NCI-H128 (cell line): ENCODE measurements around the gene ZNF776.
"Not testable (repeated sequence)": the region's sequence is repeated elsewhere in the genome, so short reads cannot be mapped to it uniquely, and the experiment has no call there.

ENCODE experiments used
- DNase-seq: peaks from one replicate; lab custom pipeline; 2025; ENCODE audit not compliant: unreplicated experiment; lab: John Stamatoyannopoulos, UW

The ZNF776 gene

GRCh38 chr19:57776764-57777296, 30.2 kb downstream of the ZNF776 start:
- no peak for DNase-seq

GRCh38 chr19:57778336-57778735, 31.7 kb downstream of the ZNF776 start:
- DNase-seq: no peak

DNA sequence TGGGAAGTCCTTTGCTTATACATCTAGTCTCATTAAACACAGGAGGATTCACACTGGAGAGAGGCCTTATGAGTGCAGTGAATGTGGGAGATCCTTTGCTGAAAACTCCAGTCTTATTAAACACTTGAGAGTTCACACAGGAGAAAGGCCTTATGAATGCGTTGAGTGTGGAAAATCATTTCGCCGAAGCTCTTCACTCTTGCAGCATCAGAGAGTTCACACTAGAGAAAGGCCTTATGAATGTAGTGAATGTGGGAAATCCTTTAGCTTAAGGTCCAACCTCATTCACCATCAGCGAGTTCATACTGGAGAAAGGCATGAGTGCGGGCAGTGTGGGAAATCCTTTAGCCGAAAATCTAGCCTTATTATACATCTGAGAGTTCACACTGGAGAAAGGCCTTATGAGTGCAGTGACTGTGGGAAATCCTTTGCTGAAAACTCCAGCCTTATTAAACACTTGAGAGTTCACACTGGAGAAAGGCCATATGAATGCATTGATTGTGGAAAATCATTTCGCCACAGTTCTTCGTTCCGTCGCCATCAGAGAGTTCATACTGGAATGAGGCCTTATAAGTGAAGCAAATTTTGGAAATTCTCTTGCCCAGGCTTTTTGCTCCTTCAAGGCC, 32.7 kb downstream of the ZNF776 start:
- DNase-seq: no peak

DNA sequence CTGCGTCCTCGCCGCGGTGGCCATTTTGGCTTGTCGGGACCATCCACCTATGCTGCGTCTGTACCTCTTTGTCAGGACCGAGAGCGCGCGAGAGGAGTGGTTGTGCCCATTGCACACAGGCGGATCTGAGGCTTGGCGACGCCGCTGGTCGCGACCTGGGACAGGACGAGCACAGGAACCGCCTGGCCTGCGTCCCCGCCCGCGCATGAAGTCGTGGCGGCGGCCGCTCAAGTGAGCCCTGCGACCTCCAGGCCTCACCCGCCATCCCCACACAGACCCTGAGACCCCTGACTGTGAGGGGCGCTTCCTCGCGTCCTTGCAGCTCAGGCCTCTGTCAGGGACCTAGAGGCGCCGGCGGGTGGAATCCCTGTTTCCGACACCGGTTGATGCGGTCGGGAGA, 39.7 kb downstream of the ZNF776 start:
- DNase-seq: no peak

DNA sequence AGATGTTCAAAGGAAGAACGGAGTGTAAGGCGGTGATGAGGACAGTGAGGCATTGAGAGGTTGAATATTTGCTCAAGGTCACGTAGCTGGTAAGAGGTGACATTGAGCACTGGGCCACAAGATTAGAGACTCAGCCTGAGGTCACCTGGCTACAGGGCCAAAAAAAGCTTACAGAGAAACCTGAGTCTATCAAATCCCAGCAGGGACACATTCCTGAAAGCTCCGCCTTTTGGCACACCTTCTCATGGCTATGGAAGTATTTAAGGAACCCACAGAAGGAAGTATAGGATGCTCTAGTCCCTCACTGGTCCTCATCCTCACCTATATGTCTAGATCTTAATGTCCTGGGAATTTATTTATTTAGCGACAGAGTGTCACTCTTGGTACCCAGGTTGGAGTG, 40.3 kb downstream of the ZNF776 start:
- no peak for DNase-seq

DNA sequence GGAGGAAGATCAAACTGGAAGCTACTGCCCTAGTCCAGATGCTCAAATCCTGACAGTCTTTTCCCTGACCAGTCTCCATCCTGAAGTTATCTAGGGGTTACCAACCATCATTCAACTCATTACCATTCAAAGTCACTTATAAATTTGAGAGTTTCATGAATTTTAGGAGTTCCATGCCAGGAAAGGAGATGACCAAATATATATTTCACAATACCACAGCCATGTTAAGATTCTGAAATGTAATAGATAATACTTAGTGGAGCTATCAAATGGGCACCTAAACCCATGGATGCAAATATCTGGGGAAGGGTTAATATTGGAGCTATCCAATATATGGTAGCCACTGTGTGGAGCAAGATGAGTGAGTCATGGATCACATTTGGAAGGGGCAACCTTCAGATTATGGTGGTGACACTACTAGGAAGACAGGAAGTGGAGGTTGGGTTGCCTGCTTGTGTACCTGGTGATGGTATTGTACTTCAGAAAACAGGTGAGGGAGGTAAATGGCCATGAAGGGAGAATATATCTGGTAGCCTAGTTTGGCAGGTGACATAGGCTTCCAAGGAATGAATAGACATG, 41.6 kb downstream of the ZNF776 start:
- DNase-seq: no peak

DNA sequence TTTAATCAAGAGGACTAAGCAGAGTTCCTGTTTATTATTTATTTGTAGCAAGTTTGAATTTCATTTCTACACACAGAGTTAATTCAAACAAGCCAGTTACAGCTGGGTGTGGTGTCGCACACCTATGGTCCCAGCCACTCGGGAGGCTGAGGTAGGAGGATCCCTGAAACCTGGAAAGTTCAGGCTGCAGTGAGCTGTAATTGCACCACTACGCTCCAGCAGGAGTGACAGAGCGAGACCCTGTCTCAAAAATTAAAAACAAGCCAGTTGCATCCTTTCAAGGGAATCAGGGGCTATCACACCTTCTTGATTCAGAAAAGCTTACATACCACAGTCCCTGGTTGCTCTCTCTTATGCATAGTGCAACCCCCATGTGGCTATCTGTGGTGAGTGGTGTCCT, 42.7 kb downstream of the ZNF776 start:
- no peak for DNase-seq

- not testable (repeated sequence) for DNase-seq
These were observed 50.0 kb downstream of the ZNF776 start for GRCh38 chr19:57796580-57796979.

DNA sequence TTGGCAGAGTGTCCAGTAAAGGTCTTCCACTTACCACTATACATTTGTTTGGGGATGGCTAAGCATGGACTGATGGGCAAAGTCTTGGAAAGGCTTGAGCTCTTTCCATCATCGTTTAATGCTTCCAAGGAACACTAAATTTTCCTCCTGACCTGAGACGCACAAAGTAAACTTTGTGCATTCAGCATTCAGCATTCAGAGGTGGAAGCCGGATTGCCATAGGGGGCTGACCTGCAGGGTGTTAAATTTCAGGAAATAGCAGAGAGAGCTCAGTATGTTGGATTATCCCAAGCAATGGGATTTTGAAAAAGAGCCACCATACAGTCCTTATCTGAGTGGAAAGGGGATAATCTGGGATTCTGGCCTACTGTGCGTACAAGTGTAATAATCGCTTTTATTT, 54.1 kb downstream of the ZNF776 start:
- no peak for DNase-seq

GRCh38 chr19:57802269-57802668, 55.7 kb downstream of the ZNF776 start:
- DNase-seq: no peak

GRCh38 chr19:57803265-57803593, 56.6 kb downstream of the ZNF776 start:
- no peak for DNase-seq

GRCh38 chr19:57803594-57804325, 57.1 kb downstream of the ZNF776 start:
- no peak for DNase-seq

- DNase-seq: no peak
These were observed 60.9 kb downstream of the ZNF776 start for GRCh38 chr19:57807541-57807940.
